GM11168 (cell line): ENCODE measurements around the gene MRPL32.

Experiments
- in situ Hi-C: fragments of 300-500 bp; cut with MboI; formaldehyde crosslinking; loops from one replicate; pipeline ENCODE4 v1.12.0; 2022; ENCODE audit warnings: low sequenced_read_pairs; ENCODE audit not compliant: unreplicated experiment

MRPL32 gene

DNA sequence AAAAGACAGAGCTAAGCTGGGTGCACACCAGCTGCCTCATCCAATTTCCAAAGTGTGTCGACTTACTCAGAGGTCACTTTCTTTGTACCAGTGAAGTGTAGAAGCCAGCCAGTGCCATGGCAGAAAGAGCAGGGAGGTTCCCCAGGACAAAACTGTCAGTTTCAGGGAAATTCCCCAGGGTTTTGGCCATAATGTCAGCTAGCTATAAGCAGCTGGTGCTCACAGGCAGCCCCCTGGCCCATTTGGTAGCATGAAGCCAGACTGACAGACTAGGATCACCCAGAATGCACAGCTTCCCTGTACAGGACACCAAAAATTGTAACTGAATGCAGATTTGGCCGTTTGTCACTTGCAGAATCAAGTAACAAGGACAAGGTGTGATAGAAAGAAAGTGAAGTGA lies 28.6 kb downstream of the MRPL32 start:
- in situ Hi-C loops: no loop called here

DNA sequence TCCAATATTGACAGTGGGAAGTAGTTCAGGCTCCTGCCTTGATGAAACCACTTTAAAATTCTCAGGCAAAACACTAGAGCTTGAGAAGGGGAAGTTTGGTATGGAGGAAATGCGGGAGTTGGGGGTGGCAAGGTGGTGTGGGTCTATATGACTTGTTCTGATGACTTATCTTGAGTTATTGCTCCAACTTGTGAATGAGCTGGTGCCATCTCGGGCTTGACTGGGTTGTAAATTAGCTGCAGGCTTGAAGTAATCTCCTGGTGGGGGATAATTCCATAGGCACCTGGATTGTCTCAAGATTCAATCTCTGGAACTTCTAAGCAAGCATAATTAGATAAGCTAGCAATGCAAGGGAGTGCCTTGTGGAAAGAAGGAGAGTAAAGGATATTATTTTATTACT lies 29.0 kb downstream of the MRPL32 start:
- in situ Hi-C loops: no loop called here

DNA sequence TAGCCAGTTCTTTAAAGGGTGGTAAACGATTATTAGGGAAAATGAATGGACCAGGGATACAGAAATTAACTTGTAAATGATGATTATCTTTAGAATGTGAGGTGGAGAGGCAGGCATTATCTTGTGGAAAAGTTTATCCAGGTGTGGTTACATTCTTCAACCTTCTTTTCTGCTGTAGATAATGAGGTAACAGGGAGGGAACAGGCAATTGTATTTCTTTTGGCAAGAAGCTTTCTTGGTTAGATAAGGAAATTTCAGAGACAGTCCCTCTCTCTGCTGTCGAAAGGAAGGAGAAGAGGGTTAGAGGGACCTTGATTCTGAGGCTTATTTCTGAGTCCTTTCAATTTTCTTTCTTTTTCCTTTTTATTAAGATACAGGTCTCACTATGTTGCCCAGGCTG lies 32.1 kb downstream of the MRPL32 start:
- in situ Hi-C loops: no loop called here

DNA sequence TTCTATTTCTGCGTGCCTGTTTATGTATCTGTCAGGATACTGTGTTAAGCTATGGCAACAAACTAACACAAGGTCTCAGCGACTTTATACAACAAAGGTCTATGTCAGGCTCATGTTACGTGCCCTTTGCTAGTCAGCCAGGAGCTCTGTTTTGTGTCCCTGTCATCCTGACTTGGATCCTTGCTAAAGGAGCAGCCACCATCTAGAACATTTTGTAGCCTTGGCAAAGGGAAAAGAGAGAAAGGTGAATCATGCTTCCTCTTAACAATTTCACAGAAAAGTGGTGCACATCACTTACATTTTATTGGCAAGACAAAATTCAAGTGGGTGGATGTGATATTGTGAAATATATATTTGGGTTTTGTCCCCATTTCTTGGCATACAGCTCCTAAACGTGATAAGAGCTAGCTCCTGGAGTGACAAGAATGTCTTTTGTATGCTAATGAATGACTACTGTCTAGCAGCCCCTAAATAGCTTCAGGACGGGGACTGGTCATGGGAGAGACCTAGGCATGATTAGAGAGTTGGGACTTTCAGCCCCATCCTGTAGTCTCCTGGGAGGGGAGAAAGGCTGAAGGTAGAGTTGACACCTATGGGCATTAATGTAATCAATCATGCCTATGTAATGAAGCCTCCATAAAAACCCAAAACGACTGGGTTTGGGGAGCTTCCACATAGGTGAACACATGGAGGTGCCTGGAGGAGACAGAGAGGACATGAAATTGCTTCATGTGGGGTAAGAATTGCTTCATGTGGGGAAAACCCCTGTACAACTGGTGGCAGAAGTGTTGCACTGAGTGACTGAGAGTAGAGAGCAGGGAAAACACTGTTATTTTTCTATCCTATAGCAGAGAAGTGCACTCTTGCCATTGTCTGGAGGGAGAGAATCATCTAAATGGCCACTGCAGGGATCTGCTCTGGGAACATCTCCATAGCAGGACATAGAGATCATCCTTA lies 33.0 kb downstream of the MRPL32 start:
- in situ Hi-C loops: no loop called here

DNA sequence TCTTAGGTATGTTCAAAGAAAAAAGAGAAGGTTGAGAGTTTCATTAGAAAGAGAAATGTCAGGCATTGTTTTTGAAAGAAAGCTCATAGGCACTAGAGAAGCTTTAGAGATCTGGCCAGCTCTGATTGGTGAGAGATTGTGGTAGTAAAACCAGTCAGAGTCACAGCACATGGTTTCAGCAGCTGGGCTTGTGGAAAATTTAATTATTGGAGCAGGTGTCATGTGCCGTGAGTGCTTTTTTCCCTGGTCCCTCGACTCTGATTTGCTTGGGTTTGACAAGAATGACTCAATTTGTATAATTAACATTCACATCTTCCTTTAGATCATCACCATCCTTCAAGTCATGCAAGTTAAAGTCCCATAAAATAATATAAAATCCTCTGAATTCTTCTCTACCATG lies 35.2 kb downstream of the MRPL32 start:
- in situ Hi-C loops: no loop called here

DNA sequence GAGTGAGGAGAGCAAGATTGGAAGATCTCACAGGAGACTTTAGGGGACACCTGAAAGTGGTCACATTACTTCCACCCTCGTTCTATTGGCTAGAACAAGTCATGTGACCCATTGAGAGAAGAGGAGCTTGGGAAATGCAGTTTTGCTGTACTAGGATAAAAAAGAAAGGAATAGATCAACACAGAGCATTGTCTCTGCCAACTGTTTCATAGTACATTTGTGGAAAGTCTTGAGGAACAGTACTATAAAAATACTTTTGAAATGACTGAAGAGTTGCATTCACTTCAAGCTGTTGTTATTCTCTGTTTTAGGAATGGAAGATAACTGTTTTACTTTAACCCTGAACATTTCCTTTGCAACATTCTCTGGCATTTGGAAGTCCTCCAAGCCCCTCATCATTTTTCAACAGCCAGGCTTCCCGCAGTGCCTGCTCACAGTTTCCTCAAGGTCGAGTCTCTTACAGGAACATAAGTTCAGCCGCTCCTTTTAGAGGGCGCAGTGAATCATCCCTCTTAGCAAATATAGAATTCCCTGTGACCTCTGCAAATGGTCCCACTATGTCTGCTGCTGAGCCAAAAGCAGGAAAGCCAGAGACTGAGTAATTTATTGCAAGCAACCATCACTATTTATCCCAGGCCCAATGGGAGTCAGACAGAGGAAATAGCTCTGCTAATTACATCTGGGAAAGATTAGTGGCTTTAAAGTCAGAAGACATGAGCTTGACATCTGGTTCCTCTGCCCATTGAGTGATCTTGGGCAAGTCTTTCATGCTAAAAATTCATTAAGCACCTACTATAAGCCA lies 40.7 kb downstream of the MRPL32 start:
- in situ Hi-C loops: no loop called here

DNA sequence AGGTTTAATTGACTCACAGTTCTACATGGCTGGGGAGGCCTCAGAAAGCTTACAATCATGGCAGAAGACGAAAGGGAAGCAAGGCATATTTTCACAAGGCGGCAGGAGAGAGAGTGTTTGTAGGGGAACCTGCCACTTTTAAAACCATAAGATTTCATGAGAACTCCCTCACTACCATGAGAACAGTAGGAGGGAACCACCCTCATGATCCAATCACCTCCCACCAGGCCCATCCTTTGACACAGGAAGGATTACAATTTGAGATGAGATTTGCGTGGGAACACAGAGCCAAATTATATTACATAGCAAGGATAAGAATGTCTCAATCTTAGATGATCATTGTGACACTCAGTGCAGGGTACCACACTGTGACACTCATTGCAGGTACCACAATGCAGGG lies 44.2 kb downstream of the MRPL32 start:
- in situ Hi-C loops: no loop called here

DNA sequence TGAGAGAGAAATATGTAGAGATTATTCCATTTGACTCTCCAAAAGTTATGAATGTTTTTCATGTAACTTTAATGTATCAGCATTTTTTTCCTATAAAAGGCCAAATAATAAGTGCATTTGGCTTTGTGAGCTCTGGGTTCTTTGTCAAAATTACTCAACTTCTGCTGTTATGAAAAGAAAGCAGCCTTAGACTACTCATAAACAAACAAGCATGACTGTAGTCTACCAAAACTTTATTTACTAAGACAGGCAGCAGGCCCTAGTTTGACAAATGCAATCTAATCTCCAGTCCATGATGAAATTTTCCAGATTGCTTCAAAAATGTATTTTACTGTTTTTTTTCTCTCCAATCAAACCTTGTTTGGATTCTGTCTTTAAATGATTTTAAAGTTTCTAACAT lies 46.3 kb downstream of the MRPL32 start:
- in situ Hi-C loops: no loop called here

DNA sequence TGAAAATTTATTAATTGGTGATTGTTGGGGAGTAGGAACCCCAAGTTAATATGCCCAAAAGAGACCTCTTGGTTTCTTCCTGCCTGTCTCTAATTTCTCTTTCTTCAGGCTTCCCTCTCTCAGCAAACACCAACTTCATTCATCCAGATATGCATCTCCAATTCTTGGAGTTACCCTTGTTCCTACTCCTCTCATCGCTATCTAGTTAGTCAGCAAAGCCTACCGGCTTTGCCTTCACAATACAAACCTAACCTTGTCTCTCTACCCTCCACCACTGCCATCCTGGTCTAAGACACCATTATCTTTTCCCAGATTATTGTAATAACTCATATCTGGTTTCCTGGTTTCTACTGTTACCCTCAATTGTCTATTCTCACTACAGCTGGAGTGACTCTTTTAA lies 47.9 kb downstream of the MRPL32 start:
- in situ Hi-C loops: no loop called here

DNA sequence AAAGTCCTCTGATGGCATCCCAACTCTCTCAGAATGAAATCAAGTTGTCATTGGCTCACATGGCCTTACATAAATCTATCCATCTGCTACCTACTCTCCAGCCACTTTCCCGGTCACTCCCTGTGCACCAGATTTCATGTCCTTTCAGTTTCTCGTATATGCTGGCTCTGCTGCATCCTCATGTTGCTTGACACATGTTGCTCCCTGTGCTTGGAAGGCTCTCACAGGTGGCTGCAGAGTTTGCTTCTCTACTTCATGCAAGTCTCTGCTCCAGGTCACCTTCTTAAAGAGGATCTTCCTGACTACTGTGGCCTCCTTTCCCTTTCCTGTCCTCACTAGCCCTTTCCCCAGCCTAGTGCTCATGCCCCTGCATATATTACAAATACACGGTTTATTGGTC lies 48.3 kb downstream of the MRPL32 start:
- in situ Hi-C loops: no loop called here

DNA sequence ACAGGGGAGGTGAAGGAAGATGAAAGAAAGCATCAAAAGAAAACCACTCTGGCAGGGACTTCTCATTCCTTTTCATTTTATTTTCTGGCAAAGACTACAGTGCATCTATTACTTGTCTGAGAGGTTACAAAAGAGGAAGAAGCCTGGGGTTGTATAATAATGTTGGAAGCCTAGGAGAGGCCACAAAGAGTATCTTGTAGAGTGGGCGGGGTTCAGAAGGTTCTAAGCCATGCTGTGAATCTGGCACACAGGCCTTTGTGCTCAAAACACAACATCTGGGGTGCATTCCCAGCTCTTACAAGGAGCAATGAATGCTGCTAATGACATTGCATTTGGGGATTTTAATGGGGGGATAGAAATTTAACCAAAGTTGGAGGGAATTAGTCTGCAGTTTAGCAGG lies 49.4 kb downstream of the MRPL32 start:
- in situ Hi-C loops: no loop called here

DNA sequence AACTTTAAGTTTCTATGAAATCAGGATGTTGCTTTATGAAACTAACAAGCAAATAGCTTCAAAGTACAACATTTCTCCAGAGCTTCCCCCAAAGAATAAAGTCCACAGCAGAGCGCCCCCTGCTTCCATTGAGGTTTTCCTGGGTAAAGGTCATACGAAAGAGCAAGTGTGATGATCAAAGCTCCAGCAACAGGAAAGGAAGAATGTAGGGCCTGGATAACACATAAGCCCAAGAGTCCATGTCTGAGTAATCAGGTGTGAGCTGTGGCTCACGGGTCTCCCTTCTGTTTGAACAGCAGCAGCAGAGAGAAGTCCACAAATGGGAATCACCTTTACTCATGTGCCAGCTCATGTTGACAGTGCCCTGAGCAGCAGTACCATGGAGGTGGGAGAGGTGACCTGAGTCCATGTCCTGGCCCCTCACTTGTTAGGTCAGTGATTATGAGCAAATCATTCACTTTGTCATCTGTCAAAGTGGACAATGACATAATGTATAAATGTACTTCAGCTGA lies 50.5 kb downstream of the MRPL32 start:
- in situ Hi-C loops: no loop called here

DNA sequence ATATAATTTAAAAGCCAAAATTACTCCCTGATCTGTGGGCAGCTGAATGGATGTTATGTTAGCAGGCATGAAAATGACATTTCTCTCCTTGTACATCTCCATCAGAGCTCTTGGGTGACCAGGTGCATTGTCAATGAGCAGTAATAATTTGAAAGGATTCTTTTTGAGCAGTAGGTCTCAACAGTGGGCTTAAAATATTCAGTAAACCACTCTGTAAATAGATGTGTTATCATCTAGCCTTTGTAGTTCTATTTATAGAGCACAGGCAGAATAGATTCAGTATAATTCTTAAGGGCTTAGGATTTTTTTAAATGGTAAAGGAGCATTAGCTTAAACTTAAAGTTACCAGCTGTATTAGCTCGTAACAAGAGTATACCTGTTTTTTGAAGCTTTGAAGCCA lies 52.0 kb downstream of the MRPL32 start:
- in situ Hi-C loops: no loop called here

DNA sequence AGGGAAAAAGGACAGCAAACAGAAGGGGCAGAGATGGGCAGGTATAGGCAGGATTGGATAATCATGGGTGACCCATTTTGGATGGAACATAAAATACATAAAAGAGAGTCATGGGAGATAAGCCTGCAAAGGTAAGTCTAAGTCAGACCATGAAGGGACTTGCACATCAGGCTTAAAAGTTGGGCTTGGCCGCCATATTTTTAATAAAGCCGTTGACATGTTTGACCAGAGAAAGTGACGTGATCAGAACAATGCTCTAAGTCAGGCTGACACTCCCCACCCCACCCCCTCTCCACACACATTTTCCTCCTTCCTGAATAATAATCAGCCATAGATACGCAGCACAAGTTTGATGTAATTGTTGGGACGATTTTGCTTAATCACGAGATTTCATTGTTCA lies 54.0 kb downstream of the MRPL32 start:
- in situ Hi-C loops: no loop called here

DNA sequence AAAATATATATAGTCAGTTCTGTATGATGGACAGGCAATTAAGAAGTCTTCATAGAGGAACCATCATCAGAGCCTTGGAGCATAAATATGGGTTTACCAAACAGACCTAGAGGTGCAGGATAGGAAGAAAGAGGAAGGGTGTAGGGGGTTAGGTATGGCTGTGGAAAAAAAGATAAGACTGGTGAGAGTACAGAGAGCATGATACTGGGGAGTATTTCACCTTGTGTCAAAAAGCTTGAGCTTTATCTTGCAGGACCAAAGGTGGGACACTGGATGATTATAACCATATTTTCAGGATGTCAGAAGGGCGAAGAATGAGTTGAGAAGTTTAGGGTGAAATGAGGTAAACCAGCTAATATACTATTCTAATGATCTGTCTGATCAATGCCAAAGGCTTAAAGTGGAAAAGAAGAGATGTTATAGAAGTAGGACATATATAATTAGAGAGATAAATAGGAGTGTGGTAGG lies 54.6 kb downstream of the MRPL32 start:
- in situ Hi-C loops: no loop called here
